ENCODE measurements around the gene MMP15. TPM values are rescaled to one million over a fixed set of nuclear protein-coding genes. Genes with fewer than 3 reads are reported as not detected.
"Not testable (repeated sequence)": the region's sequence is repeated elsewhere in the genome, so short reads cannot be mapped to it uniquely, and the experiment has no call there.

The MMP15 gene
- total RNA-seq, 2 experiments from 2014 or later = 0.25 to 0.31 TPM

- H3K27me3 Mint-ChIP-seq = no peaks in the 10 kb centered on the region
- H3K4me1 ChIP-seq (ENCODE audit: insufficient read depth, low read length) = peaks cover 40% of the 10 kb centered on the region
- no peak overlapping the region for H3K4me3 ChIP-seq (ENCODE audit: low read length)
- no peak for TF ChIP-seq CTCF (IDR thresholded peaks at IDR 0.05)
- peak overlapping the region; percentile 71 for H3K4me3 Mint-ChIP-seq
- CTCF ChIA-PET = no interaction called here
- no peaks in the 10 kb centered on the region for H3K9me3 Mint-ChIP-seq
- intact Hi-C loops (cut with DNase I, micrococcal nuclease) = loop anchor here in 1 of 2 experiments (2.0 to 10.0 kb wide), 6 partner anchors 124 to 358 kb away; partner anchors contain the start of genes CFAP20, CSNK2A2 and KIFC3
- peaks cover 68% of the 10 kb centered on the region for H3K36me3 Mint-ChIP-seq (ENCODE audit: low read depth)
- H3K27me3 ChIP-seq (ENCODE audit: control insufficient read depth in 1 of 2, insufficient read depth in 2 of 2, low read length in 2 of 2) = no peaks in the 10 kb centered on the region
- H3K4me1 Mint-ChIP-seq (ENCODE audit: low read depth) = peaks cover 48% of the 10 kb centered on the region
- H3K27ac ChIP-seq (ENCODE audit: low read depth in 1 of 2, low read length in 2 of 2) = no peak overlapping the region
- no peak overlapping the region for H3K27ac Mint-ChIP-seq
- POLR2A ChIA-PET = no interaction called here
- DNase-seq (no peak), ATAC-seq (ENCODE audit: poor library complexity) (no peak)
- H3K36me3 ChIP-seq (ENCODE audit: insufficient read depth, low read length) = peaks cover 20% of the 10 kb centered on the region
- no peaks in the 10 kb centered on the region for H3K9me3 ChIP-seq (ENCODE audit: control insufficient read depth in 1 of 2, insufficient read depth in 1 of 2, low read length in 2 of 2)
Observed at GRCh38 chr16:58002936-58003335, 22.6 kb upstream of the MMP15 start.

GRCh38 chr16:58004736-58005135 is 20.8 kb upstream of the MMP15 start:
- H3K4me3 Mint-ChIP-seq; ATAC-seq (ENCODE audit: poor library complexity); H3K27me3 Mint-ChIP-seq; H3K9me3 ChIP-seq (ENCODE audit: control insufficient read depth in 1 of 2, insufficient read depth in 1 of 2, low read length in 2 of 2); CTCF ChIA-PET; H3K4me3 ChIP-seq (ENCODE audit: low read length); H3K27ac ChIP-seq (ENCODE audit: low read depth in 1 of 2, low read length in 2 of 2); H3K27me3 ChIP-seq (ENCODE audit: control insufficient read depth in 1 of 2, insufficient read depth in 2 of 2, low read length in 2 of 2); POLR2A ChIA-PET; H3K9me3 Mint-ChIP-seq; H3K27ac Mint-ChIP-seq; DNase-seq: not testable (repeated sequence)
- H3K36me3 ChIP-seq (ENCODE audit: insufficient read depth, low read length) = peaks cover 25% of the 10 kb centered on the region
- peaks cover 22% of the 10 kb centered on the region for H3K4me1 ChIP-seq (ENCODE audit: insufficient read depth, low read length)
- Mint-ChIP-seq H3K36me3 (ENCODE audit: low read depth) (peaks cover 60% of the 10 kb centered on the region), H3K4me1 (ENCODE audit: low read depth) (peaks cover 30% of the 10 kb centered on the region)
- intact Hi-C loops (cut with DNase I, micrococcal nuclease) = loop anchor here (1.0 to 10.0 kb wide), 7 partner anchors 105 to 427 kb away; partner anchors contain the start of genes CFAP20 (in 1 of the 2), CSNK2A2 (in 1 of the 2) and KIFC3 (in 1 of the 2)

GRCh38 chr16:58009856-58010416 is 15.6 kb upstream of the MMP15 start:
- Mint-ChIP-seq H3K9me3 (no peaks in the 10 kb centered on the region), H3K36me3 (ENCODE audit: low read depth) (peaks cover 61% of the 10 kb centered on the region)
- ATAC-seq (ENCODE audit: poor library complexity) = no peak

More at GRCh38 chr16:58009856-58010416, 15.6 kb upstream of the MMP15 start:
- H3K4me1 ChIP-seq (ENCODE audit: insufficient read depth, low read length) = no peaks in the 10 kb centered on the region
- ChIA-PET CTCF (no interaction called here), POLR2A (no interaction called here)
- no peak overlapping the region for H3K27ac Mint-ChIP-seq
- peaks cover 57% of the 10 kb centered on the region for H3K36me3 ChIP-seq (ENCODE audit: insufficient read depth, low read length)
- H3K4me3 Mint-ChIP-seq = no peak overlapping the region
- H3K27me3 Mint-ChIP-seq = no peaks in the 10 kb centered on the region
- no peak for DNase-seq
- H3K9me3 ChIP-seq (ENCODE audit: control insufficient read depth in 1 of 2, insufficient read depth in 1 of 2, low read length in 2 of 2) = no peaks in the 10 kb centered on the region
- no peak overlapping the region for H3K4me3 ChIP-seq (ENCODE audit: low read length)
- no peaks in the 10 kb centered on the region for H3K4me1 Mint-ChIP-seq (ENCODE audit: low read depth)
- no peak overlapping the region for H3K27ac ChIP-seq (ENCODE audit: low read depth in 1 of 2, low read length in 2 of 2)
- no peak for TF ChIP-seq CTCF (IDR thresholded peaks at IDR 0.05)
- intact Hi-C loops (cut with DNase I, micrococcal nuclease) = loop anchor here in 1 of 2 experiments (5.0 to 10.0 kb wide), 2 partner anchors 365 to 433 kb away; no protein-coding TSS in a partner anchor
- no peaks in the 10 kb centered on the region for H3K27me3 ChIP-seq (ENCODE audit: control insufficient read depth in 1 of 2, insufficient read depth in 2 of 2, low read length in 2 of 2)
